GM18508 (cell line): ENCODE data around the gene SHF.

ENCODE experiments used
- ATAC-seq: cut with Tn5 transposase; IDR thresholded peaks from one replicate; pipeline ENCODE4 v1.9.1; 2021; ENCODE audit warnings: moderate number of reproducible peaks; ENCODE audit not compliant: insufficient read depth, unreplicated experiment

The SHF gene

GRCh38 chr15:45132844-45133560 lies 54.8 kb downstream of the SHF start:
- no peak for ATAC-seq

- ATAC-seq, result no peak
These were observed 56.3 kb downstream of the SHF start for GRCh38 chr15:45131510-45131909.

- no peak for ATAC-seq
These were observed 57.3 kb downstream of the SHF start for GRCh38 chr15:45130291-45131000.

- ATAC-seq, result no peak
These were observed 58.1 kb downstream of the SHF start, which contains the start of the genes DUOX1 and DUOXA1 for GRCh38 chr15:45129651-45130129. Gene DUOX1 (plus strand): TSS chr15:45129994. CDS start chr15:45131967, 1,973 bp downstream. Gene DUOXA1 (minus strand): TSS chr15:45129879. CDS start chr15:45123014, 6,865 bp downstream.

- no peak for ATAC-seq
These were observed 58.7 kb downstream of the SHF start for GRCh38 chr15:45128971-45129639.

GRCh38 chr15:45126535-45127158 lies 61.1 kb downstream of the SHF start:
- no peak for ATAC-seq

- ATAC-seq, result no peak
These were observed 64.4 kb downstream of the SHF start for GRCh38 chr15:45123397-45123796.

GRCh38 chr15:45122719-45123118 lies 65.0 kb downstream of the SHF start:
- ATAC-seq, result no peak

GRCh38 chr15:45121706-45122417 lies 65.9 kb downstream of the SHF start:
- no peak for ATAC-seq

- no peak for ATAC-seq
These were observed 66.7 kb downstream of the SHF start for GRCh38 chr15:45121020-45121419.

- ATAC-seq, result no peak
These were observed 67.4 kb downstream of the SHF start for GRCh38 chr15:45120081-45120972.

GRCh38 chr15:45118996-45119395 lies 68.8 kb downstream of the SHF start:
- ATAC-seq, result no peak

- ATAC-seq, result peak; percentile 84
These were observed 69.6 kb downstream of the SHF start for GRCh38 chr15:45118131-45118588.

- ATAC-seq, result peak; percentile 6
These were observed 70.2 kb downstream of the SHF start for GRCh38 chr15:45117308-45118130.
